GM18502 (cell line): Measurements from ENCODE around the gene ZSCAN1.
"Not testable (repeated sequence)": the region's sequence is repeated elsewhere in the genome, so short reads cannot be mapped to it uniquely, and the experiment has no call there.

Experiments
- ATAC-seq: cut with Tn5 transposase; IDR thresholded peaks from one replicate; pipeline ENCODE4 v1.9.1; 2021; ENCODE audit warnings: mild to moderate bottlenecking; ENCODE audit not compliant: unreplicated experiment, poor library complexity

ZSCAN1 gene, protein sequence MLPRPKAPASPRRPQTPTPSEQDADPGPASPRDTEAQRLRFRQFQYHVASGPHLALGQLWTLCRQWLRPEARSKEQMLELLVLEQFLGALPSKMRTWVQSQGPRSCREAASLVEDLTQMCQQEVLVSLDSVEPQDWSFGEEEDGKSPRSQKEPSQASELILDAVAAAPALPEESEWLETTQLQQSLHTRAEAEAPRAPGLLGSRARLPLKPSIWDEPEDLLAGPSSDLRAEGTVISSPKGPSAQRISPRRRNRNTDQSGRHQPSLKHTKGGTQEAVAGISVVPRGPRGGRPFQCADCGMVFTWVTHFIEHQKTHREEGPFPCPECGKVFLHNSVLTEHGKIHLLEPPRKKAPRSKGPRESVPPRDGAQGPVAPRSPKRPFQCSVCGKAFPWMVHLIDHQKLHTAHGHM

DNA sequence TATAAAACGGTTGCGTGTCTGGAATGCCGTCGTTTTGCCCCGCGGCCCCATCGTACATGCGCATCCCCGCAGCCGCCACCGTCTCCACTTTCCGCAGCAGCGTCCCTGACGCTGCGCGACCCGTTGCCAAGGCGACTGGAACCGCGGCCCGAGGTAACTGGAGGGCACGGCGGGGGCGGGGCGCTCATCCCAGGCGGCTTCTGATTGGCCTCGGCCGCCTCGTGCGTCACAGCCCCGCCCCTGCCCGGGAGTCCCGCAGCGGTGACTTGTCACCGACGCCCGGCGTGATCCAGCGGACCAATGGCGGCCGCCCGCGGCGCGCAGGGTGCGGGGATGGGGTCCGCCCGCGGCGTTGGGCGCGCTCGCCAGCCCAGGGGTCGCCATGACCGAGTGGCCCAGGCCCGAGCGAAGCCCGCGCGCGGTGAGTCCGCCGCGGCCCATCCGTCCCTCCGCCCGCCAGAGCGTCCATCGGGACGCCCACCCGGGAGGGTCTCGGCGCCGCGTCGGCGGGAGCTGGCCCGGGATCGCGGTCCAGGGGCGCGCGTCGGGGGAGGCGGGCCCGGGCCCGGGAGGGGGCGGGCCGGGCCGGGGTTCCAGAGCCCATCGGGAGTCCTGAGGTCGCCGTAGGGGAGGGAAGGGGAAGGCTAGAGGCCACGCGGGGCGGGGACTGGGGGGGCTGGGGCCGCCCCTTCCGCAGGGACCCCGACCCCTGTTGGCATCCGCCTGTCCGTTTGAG, at the start of gene ZSCAN1:
Gene ZSCAN1 (plus strand): TSS at position 285 of the 736 bp plus-strand sequence. CDS start 3,812 bp downstream, outside the sequence.
- no peak for ATAC-seq

DNA sequence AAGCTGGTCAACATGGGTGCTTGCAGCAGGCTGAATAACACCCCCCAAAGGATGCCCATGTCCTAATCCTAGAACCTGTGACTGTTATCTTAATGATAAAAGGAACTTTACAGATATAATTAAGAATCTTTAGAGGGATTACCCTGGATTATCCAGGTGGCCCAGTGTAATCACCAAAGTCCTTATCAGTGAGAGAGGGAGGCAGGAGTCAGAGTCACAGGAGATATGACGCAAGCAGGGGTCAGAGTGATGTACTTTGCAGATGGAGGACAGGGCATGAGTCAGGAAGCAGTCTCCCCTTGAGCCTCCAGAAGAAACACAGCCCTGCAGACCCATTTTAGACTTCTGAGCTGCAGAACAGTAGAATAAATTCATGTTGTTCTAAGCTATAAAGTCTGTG, 41.0 kb upstream of the ZSCAN1 start:
- no peak for ATAC-seq

- no peak for ATAC-seq
Observed at GRCh38 chr19:58000677-58001076, 33.1 kb upstream of the ZSCAN1 start.

GRCh38 chr19:58001895-58002369, 31.9 kb upstream of the ZSCAN1 start:
- no peak for ATAC-seq

GRCh38 chr19:58002384-58003173, 31.2 kb upstream of the ZSCAN1 start, which contains the start of gene ZNF606:
Gene ZNF606, minus strand, starts transcription at chr19:58002820. Its CDS starts 1,501 bp downstream, at chr19:58001319.
- ATAC-seq: peak; percentile 96

DNA sequence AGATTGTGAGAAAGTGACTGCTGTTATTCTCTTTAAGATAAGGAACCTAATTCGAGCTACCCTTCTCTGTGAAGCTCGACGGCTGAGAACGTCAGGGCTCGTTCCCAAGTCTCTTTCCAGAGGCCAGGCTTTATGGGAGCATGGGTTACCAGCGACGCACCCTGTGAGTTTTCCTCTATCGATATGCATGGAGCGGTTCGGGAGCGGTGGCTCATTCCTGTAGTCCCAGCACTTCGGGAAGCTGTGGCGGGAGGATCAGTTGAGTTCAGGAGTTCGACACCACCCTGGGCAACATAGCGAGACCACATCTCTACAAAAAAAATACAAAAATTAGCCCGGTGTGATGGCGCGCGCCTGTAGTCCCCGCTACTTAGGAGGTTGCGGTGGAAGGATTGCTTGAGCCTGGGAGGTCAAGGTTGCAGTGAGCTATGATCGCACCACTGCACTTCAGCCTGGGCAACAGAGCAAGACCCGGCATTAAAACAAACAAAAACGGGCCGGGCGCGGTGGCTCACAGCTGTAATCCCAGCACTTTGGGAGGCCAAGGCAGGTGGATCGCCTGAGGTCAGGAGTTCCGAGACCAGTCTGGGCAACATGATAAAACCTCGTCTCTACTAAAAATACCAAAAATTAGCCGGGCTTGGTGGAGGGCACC, 30.5 kb upstream of the ZSCAN1 start:
- ATAC-seq: no peak

DNA sequence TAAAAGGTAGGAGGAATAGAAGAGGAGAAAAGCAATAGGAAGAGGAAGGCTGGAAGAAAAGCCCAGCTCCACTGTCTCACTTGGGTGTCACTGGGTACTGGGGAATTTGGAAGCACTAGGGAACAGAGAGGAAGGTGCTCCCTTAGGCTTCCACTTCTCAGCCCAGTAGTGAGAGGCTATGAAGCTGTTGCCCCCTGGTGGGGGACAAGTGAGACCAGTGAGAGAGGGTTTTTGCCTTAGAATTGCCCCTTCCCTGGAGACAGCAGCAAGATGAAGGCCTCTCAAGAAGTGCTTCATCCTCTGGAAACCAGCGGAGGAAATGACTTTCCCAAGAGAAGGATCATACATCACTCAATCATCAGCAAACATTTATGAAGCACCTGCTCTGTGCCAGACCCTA, 26.5 kb upstream of the ZSCAN1 start:
- ATAC-seq: no peak

- ATAC-seq: not testable (repeated sequence)
Observed at GRCh38 chr19:58008877-58009276, 24.9 kb upstream of the ZSCAN1 start.

GRCh38 chr19:58009301-58009665, 24.5 kb upstream of the ZSCAN1 start:
- peak; percentile 8 for ATAC-seq

GRCh38 chr19:58009666-58010301, 24.0 kb upstream of the ZSCAN1 start:
- ATAC-seq: peak; percentile 69

DNA sequence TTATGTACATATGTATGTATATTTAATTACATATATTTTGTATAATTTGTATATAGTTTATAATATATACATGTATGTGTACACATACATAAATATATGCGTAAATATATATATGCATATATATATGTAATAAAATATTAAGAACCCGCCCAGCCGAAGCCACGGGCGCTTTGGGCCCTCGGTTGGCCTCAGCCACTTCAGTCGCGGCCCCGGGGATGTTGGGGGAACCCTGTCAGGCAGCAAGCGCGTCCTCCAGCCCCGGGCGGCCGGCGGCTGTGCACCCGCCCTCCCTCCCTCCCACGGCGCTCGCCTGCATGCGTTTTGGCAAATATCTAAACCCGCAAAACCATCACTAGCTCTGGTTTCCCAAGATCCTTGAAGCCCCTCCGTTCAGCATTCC, 23.3 kb upstream of the ZSCAN1 start:
- no peak for ATAC-seq

GRCh38 chr19:58014141-58014540, 19.7 kb upstream of the ZSCAN1 start:
- no peak for ATAC-seq

- no peak for ATAC-seq
Observed at GRCh38 chr19:58020129-58020528, 13.7 kb upstream of the ZSCAN1 start.

DNA sequence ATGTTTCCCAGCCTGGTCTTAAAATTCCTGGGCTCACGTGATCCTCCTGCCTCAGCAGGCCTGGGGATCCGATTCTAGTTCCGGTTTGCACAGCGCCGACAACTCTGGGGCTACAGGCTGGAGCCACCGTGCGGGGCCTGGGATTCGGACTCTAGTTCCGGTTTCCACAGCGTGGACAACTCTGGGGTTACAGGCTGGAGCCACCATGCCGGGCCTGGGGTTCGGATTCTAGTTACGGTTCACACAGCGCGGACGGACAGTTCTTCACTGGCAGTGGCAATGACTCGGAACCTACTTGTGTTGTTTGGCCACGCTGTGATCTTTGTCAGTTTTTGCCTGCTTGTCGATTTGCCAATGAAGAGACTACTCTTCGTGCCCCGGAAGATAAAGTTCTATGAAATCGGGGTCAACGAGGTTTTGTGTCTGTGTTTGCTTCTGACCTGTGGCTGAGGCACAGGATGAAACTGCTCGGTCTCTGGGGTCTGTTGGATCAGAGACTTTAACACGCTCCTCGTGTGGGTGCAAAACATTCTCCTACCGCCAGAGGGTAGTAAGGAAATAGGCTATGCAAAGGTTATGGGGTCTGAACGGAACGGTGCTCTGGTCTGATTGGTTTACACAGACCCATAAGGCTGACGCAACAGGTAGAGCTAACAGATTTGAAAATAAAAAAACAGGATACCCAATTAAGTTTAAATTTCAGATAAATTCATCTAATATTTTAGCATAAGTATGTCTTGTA, 12.1 kb upstream of the ZSCAN1 start:
- no peak for ATAC-seq

- no peak for ATAC-seq
Observed at GRCh38 chr19:58022283-58022660, 11.6 kb upstream of the ZSCAN1 start.

DNA sequence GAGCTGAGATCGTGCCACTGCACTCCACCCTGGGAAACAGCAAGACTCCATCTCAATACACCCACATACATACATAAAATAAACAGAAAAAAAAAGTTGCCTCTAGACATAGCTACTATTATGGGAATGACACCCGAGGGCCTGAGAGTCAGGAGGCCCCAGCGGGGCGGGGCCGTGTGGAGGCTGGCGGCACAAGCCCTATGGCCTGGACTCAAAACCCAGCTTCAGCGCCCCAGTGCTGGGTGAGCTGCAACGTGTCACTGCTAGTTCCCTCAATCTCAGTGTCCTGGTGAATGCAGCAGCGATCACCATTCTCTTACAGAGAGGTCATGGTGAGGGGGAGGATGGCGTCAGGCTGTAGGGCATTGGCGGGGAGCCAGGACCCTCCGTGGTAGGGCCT, 9.2 kb upstream of the ZSCAN1 start:
- no peak for ATAC-seq

GRCh38 chr19:58034477-58034793, 610 bp downstream of the ZSCAN1 start:
- no peak for ATAC-seq

- ATAC-seq: no peak
Observed at GRCh38 chr19:58035863-58036262, 2.0 kb downstream of the ZSCAN1 start.
